ENCODE data around the gene EXOC3L4.

- TF ChIP-seq POLR2AphosphoS5 (IDR thresholded peaks at IDR 0.05), result no peak
- no peak for TF ChIP-seq REST (IDR thresholded peaks at IDR 0.05; ENCODE audit: borderline replicate concordance)
- TF ChIP-seq CTCF (IDR thresholded peaks at IDR 0.05; ENCODE audit: poor library complexity, severe bottlenecking), result no peak
- no peak for TF ChIP-seq EZH2 (IDR thresholded peaks at IDR 0.05; ENCODE audit: borderline replicate concordance, insufficient read depth, low read length, poor library complexity, severe bottlenecking)
Measured at GRCh38 chr14:103045371-103045869, 49.1 kb upstream of the EXOC3L4 start.

Data from neural cell (in vitro differentiated cells).